ENCODE data around the gene FCGR2B. TPM values are rescaled to one million over a fixed set of nuclear protein-coding genes. Genes with fewer than 3 reads are reported as not detected.

Gene FCGR2B
- total RNA-seq, 1 donor from 2014 or later: not detected

DNA sequence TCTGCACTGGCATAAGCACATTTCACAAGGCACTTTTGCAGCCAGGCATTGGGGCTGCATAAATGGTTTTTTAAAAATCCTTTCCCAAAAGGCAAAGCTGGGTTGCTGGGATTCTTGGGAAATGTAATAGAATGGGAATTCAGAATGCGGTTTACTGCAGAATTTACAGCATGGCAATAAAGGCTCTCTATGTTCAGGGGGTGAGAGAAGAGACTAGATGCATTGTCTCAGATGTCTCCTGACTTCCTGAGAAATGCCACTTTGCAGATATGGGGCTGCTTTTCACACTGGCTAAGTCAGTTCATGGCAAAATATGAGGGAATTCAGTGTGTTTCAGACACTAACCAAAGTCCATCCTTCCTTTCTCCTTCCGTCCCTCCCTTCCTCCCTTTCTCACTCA lies 13.5 kb downstream of the FCGR2B start:
- H3K79me2 ChIP-seq (ENCODE audit: insufficient read depth, low read length): no peaks in the 10 kb centered on the region
- no peak overlapping the region for H3K27ac Mint-ChIP-seq (ENCODE audit: unreplicated experiment)
- H3K4me3 ChIP-seq (ENCODE audit: insufficient read depth, low read depth, low read length): no peak overlapping the region
- DNase-seq (ENCODE audit: low read depth) (no peak), FAIRE-seq (no peak)
- peaks cover 2% of the 10 kb centered on the region for H3K27me3 Mint-ChIP-seq (ENCODE audit: low read depth, unreplicated experiment)
- no peak for TF ChIP-seq CTCF (IDR thresholded peaks at IDR 0.05; ENCODE audit: insufficient read depth, low read depth, low read length)
- no peak for TF ChIP-seq EZH2 (IDR thresholded peaks at IDR 0.05; ENCODE audit: insufficient read depth, low read length)
- no peak overlapping the region for H2AFZ ChIP-seq (ENCODE audit: low read depth, low read length)
- H3K4me1 ChIP-seq (ENCODE audit: insufficient read depth, low read length): peaks cover 2% of the 10 kb centered on the region
- H3K27me3 ChIP-seq (ENCODE audit: insufficient read depth, low read length): peaks cover 3% of the 10 kb centered on the region
- H4K20me1 ChIP-seq (ENCODE audit: insufficient read depth, low read length): no peaks in the 10 kb centered on the region
- H3K9me3 Mint-ChIP-seq (ENCODE audit: unreplicated experiment): no peaks in the 10 kb centered on the region
- H3K4me1 Mint-ChIP-seq (ENCODE audit: low read depth, unreplicated experiment): peaks cover 14% of the 10 kb centered on the region
- no peak overlapping the region for H3K4me3 Mint-ChIP-seq (ENCODE audit: unreplicated experiment)
- H3K4me2 ChIP-seq (ENCODE audit: low read length): no peak overlapping the region
- no peak overlapping the region for H3K27ac ChIP-seq (ENCODE audit: low read depth, low read length)
- no peak overlapping the region for H3K9ac ChIP-seq (ENCODE audit: low read length)
- no peaks in the 10 kb centered on the region for H3K36me3 Mint-ChIP-seq (ENCODE audit: low read depth, unreplicated experiment)
- no peaks in the 10 kb centered on the region for H3K9me3 ChIP-seq (ENCODE audit: insufficient read depth, low read depth, low read length)
- no peaks in the 10 kb centered on the region for H3K36me3 ChIP-seq (ENCODE audit: insufficient read depth, low read length)

GRCh38 chr1:161676958-161677689 lies 14.2 kb downstream of the FCGR2B start:
- H3K9ac ChIP-seq (ENCODE audit: low read length): no peak overlapping the region
- TF ChIP-seq EZH2 (IDR thresholded peaks at IDR 0.05; ENCODE audit: insufficient read depth, low read length): no peak
- no peak for TF ChIP-seq CTCF (IDR thresholded peaks at IDR 0.05; ENCODE audit: insufficient read depth, low read depth, low read length)
- H3K36me3 Mint-ChIP-seq (ENCODE audit: low read depth, unreplicated experiment): no peaks in the 10 kb centered on the region
- H3K27me3 ChIP-seq (ENCODE audit: insufficient read depth, low read length): peaks cover 3% of the 10 kb centered on the region
- H3K4me1 ChIP-seq (ENCODE audit: insufficient read depth, low read length): no peaks in the 10 kb centered on the region
- H3K4me2 ChIP-seq (ENCODE audit: low read length): no peak overlapping the region
- no peak overlapping the region for H3K4me3 Mint-ChIP-seq (ENCODE audit: unreplicated experiment)
- FAIRE-seq: no peak
- H3K4me1 Mint-ChIP-seq (ENCODE audit: low read depth, unreplicated experiment): peaks cover 11% of the 10 kb centered on the region
- no peak for DNase-seq (ENCODE audit: low read depth)
- H4K20me1 ChIP-seq (ENCODE audit: insufficient read depth, low read length): no peaks in the 10 kb centered on the region
- H3K9me3 ChIP-seq (ENCODE audit: insufficient read depth, low read depth, low read length): no peaks in the 10 kb centered on the region
- H3K27ac Mint-ChIP-seq (ENCODE audit: unreplicated experiment): no peak overlapping the region
- no peaks in the 10 kb centered on the region for H3K79me2 ChIP-seq (ENCODE audit: insufficient read depth, low read length)
- no peaks in the 10 kb centered on the region for H3K36me3 ChIP-seq (ENCODE audit: insufficient read depth, low read length)
- H3K27me3 Mint-ChIP-seq (ENCODE audit: low read depth, unreplicated experiment): peaks cover 2% of the 10 kb centered on the region
- H3K9me3 Mint-ChIP-seq (ENCODE audit: unreplicated experiment): no peaks in the 10 kb centered on the region
- H3K27ac ChIP-seq (ENCODE audit: low read depth, low read length): no peak overlapping the region
- no peak overlapping the region for H2AFZ ChIP-seq (ENCODE audit: low read depth, low read length)
- no peak overlapping the region for H3K4me3 ChIP-seq (ENCODE audit: insufficient read depth, low read depth, low read length)

DNA sequence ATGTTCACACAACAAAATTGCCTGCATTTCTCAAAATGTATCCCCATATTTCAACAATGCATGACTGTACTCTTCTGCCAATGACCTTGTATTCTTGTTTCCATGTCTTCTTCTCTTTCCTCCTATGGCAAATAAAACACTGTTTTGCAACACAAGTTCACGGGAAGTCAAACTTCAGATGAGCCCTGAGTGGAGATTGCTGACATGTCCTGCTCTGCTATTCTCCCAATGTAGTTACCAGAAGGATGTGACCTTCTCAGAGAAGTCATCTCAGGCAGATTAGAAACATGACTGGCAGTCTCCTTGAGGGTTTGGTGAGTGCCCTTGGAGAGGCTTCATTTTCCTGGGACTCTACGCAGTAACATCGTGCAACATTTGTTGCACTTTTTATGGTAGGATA lies 15.6 kb downstream of the FCGR2B start:
- no peak for DNase-seq (ENCODE audit: low read depth)

More for the DNA sequence above, 15.6 kb downstream of the FCGR2B start:
- no peak overlapping the region for H3K27ac ChIP-seq (ENCODE audit: low read depth, low read length)
- Mint-ChIP-seq H3K4me1 (ENCODE audit: low read depth, unreplicated experiment) (peaks cover 7% of the 10 kb centered on the region), H3K9me3 (ENCODE audit: unreplicated experiment) (no peaks in the 10 kb centered on the region), H3K27ac (ENCODE audit: unreplicated experiment) (no peak overlapping the region), H3K27me3 (ENCODE audit: low read depth, unreplicated experiment) (peaks cover 2% of the 10 kb centered on the region), H3K36me3 (ENCODE audit: low read depth, unreplicated experiment) (no peaks in the 10 kb centered on the region), H3K4me3 (ENCODE audit: unreplicated experiment) (no peak overlapping the region)
- H3K9me3 ChIP-seq (ENCODE audit: insufficient read depth, low read depth, low read length): no peaks in the 10 kb centered on the region
- H3K4me1 ChIP-seq (ENCODE audit: insufficient read depth, low read length): no peaks in the 10 kb centered on the region
- no peak overlapping the region for H3K4me3 ChIP-seq (ENCODE audit: insufficient read depth, low read depth, low read length)
- TF ChIP-seq EZH2 (IDR thresholded peaks at IDR 0.05; ENCODE audit: insufficient read depth, low read length): no peak
- TF ChIP-seq CTCF (IDR thresholded peaks at IDR 0.05; ENCODE audit: insufficient read depth, low read depth, low read length): no peak
- H3K79me2 ChIP-seq (ENCODE audit: insufficient read depth, low read length): no peaks in the 10 kb centered on the region
- no peaks in the 10 kb centered on the region for H3K36me3 ChIP-seq (ENCODE audit: insufficient read depth, low read length)
- H3K27me3 ChIP-seq (ENCODE audit: insufficient read depth, low read length): peaks cover 5% of the 10 kb centered on the region
- FAIRE-seq: no peak
- H3K4me2 ChIP-seq (ENCODE audit: low read length): no peak overlapping the region
- H4K20me1 ChIP-seq (ENCODE audit: insufficient read depth, low read length): no peaks in the 10 kb centered on the region
- no peak overlapping the region for H2AFZ ChIP-seq (ENCODE audit: low read depth, low read length)
- H3K9ac ChIP-seq (ENCODE audit: low read length): no peak overlapping the region
